Activated CD8-positive, alpha-beta memory T cell treated with anti-CD3 and anti-CD28 coated beads, Interleukin-2, amount 50 U/mL, for 4 hours (primary cell): ENCODE data around the gene TTC14.
"Not testable (repeated sequence)": the region's sequence is repeated elsewhere in the genome, so short reads cannot be mapped to it uniquely, and the experiment has no call there.

ENCODE experiments used
- DNase-seq: peaks from one replicate; pipeline ENCODE4 v3.0.0-alpha.2; 2020

The TTC14 gene, protein sequence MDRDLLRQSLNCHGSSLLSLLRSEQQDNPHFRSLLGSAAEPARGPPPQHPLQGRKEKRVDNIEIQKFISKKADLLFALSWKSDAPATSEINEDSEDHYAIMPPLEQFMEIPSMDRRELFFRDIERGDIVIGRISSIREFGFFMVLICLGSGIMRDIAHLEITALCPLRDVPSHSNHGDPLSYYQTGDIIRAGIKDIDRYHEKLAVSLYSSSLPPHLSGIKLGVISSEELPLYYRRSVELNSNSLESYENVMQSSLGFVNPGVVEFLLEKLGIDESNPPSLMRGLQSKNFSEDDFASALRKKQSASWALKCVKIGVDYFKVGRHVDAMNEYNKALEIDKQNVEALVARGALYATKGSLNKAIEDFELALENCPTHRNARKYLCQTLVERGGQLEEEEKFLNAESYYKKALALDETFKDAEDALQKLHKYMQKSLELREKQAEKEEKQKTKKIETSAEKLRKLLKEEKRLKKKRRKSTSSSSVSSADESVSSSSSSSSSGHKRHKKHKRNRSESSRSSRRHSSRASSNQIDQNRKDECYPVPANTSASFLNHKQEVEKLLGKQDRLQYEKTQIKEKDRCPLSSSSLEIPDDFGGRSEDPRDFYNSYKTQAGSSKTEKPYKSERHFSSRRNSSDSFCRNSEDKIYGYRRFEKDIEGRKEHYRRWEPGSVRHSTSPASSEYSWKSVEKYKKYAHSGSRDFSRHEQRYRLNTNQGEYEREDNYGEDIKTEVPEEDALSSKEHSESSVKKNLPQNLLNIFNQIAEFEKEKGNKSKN

GRCh38 chr3:180601688-180602666, at the start of gene TTC14:
Gene TTC14, plus strand, starts transcription at chr3:180602163. Its CDS starts 99 bp downstream, at chr3:180602262.
- peak; percentile 93 for DNase-seq

GRCh38 chr3:180563406-180563805, 38.6 kb upstream of the TTC14 start:
- no peak for DNase-seq

DNA sequence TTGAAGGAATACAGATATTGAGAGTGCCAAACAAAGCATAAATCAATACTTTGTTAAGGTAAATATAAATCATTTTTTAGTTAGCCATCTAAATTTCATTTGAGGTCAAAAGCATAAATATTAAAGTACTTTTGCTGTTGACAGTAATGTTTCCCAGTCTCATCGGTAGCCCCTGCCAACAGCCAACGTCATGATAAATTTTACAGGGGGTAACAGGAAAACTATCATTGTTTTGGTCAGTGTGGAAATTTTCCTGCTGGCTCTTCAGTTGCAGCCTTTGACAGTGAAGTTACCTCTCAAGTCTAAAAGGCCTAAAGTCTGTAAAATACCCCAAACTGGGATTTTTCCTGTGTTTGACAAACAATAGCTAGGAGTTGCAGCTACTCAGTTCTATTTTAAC, 37.3 kb upstream of the TTC14 start:
- no peak for DNase-seq

DNA sequence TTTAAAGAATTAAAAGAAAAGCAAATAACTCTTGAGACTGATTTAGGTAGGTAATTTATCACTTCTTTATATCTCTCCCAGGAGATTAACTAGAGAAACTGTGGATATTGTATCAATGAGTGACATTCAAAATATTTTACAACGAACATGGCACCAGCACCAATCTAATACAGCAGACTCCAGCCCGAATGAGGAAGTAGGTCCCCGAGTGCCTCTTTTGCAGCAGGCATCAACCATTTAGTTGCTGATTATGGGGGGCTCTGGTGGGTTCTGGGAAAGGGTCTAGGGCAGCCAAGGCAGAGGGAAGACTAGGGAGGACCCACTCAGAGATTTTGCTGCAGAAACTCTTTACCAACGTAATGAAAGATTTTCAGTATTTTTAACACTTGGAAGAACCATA, 31.7 kb upstream of the TTC14 start:
- DNase-seq: no peak

- no peak for DNase-seq
Observed at GRCh38 chr3:180571831-180572598, 29.9 kb upstream of the TTC14 start.

DNA sequence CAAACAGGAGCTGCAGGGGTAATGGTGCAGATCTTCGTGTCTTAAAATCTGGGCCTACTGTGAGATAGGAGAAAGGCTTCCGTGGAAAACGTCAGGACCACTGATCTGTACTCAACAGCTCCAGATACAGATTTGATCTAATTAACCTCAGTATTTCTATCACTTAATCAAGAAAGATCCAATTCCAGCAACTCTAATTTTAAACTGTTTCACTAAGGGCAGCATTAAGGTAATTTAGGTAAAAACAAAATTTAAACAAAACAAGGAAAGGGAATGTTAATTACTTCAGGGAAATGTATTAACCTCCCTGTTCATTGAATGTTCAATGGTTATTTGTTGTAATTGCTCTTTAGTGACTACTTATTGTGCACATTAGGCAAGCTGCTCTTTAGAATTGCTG, 26.4 kb upstream of the TTC14 start:
- no peak for DNase-seq

DNA sequence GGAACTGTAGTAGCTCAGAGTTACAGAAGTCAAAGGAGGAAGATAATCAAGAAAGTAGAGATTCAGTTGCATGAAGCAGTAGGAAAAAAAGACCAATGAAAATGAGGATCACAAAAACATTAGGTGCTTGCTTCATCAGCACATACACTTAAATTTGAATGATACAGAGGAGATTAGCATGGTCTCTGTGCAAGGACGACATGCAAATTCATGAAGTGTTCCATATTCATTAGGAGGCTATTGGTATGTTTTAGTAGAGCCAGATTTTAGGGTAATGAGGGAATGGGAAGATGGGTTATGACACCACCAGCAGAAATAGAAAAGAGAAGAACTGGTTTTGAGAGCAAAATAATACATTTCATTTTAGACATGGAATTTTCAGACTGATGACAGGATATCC, 21.0 kb upstream of the TTC14 start:
- DNase-seq: no peak

DNA sequence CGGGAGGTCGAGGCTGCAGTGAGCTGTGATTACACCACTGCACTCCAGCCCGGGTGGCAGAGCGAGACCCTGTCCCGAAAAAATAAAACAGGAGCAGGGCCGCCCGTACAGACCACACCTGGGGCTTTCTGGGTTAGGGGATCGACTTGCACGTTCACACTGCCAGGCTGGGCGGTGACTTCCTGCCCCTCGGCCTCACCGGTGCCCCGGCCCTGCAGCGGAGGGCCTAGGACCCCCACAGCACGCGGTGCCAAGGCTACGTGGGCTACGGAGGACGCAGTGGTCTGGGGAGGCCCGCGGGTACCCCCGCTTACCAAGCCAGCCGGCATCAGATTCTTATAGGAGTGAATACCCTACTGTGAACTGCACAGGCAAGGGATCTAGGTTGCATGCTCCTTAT, 11.6 kb upstream of the TTC14 start:
- DNase-seq: no peak

DNA sequence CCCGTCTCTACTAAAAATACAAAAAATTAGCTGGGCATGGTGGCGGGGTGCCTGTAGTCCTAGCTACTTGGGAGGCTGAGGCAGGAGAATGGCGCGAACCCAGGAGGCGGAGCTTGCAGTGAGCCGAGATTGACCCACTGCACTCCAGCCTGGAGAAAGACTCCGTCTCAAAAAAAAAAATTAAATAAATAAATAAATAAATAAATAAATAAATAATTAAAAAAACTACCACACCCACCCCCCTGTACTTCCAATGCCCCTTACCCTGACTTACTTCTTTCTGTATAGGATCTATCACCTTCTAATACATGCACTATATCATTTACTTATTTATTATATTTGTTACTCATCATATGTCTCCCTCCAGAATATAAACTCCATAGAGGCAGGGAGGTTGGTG, 8.3 kb upstream of the TTC14 start:
- DNase-seq: not testable (repeated sequence)

- no peak for DNase-seq
Observed at GRCh38 chr3:180594631-180595558, 7.1 kb upstream of the TTC14 start.

GRCh38 chr3:180595559-180595935, 6.4 kb upstream of the TTC14 start:
- no peak for DNase-seq

GRCh38 chr3:180600473-180600872, 1.5 kb upstream of the TTC14 start:
- no peak for DNase-seq

DNA sequence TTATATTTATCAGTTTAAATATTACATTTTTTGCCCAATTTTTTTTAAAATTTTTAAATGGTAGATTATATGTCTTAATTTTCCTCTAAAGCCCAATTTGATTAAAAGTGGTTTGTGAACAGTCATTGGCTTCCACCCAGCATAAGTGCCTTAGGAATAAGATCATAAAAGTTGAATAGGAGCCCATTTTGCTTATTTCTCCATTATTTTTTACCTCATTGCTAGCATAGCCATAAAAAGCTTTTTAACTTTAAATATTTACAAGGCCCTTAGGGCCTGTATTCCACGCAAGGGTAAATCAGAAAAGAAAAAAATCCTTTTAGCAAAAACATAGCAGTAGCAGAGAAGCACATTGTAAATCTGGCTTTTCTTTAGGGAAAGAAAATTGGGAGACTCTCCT, 9.0 kb downstream of the TTC14 start:
- DNase-seq: no peak

DNA sequence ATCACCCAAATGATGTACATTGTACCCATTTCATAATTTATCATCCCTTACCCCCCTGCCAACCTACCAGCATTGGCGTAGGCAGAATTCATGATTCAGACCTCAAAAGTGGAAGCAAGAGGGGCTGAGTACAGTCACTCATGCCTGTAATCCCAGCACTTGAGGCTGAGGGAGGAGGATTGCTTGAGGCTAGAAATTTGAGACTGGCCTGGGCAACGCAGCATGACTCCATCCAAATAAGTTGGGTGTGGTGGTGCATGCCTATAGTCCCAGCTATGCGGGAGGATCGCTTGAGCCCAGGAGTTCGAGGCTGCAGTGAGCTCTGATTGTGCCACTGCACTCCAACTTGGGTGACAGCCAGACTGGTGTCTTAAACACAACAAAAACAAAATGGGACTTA, 10.4 kb downstream of the TTC14 start:
- DNase-seq: no peak

DNA sequence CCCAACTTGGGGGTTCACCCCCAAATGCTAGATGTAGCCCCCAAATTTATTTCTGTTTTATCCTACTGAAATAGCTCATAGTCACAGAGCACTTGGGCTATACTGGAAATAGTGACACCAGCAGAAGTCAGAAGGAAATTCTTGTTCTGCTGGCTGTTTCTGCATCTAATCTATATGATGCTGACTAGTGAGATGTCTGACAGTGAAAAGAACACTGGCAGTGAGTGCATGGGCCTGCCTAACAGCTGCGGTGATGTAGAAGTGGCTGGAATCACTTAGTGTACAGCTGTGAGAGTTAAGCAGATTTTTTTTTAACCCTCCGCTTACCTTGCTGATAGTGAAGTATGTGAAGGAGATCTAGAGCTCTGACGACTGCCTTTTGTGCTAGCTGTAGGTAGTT, 14.0 kb downstream of the TTC14 start:
- no peak for DNase-seq

DNA sequence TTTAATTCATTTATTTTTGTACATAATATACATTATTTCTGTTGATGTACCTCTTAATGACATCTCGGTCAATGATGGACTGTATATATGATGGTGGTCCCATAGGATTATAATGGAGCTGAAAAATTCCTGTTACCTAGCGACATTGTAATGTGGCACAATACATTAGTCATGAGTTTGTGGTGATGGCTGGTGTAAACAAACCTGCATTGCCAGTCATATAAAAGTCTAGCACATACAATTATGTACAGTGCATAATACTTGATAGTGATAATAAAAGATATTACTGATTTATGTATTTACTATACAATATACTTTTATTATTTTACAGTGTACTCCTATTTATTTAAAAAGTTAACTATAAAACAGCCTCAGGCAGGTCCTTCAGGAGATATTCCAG, 15.1 kb downstream of the TTC14 start:
- no peak for DNase-seq

GRCh38 chr3:180618563-180618962, 16.6 kb downstream of the TTC14 start:
- not testable (repeated sequence) for DNase-seq

- no peak for DNase-seq
Observed at GRCh38 chr3:180619723-180620122, 17.8 kb downstream of the TTC14 start.

DNA sequence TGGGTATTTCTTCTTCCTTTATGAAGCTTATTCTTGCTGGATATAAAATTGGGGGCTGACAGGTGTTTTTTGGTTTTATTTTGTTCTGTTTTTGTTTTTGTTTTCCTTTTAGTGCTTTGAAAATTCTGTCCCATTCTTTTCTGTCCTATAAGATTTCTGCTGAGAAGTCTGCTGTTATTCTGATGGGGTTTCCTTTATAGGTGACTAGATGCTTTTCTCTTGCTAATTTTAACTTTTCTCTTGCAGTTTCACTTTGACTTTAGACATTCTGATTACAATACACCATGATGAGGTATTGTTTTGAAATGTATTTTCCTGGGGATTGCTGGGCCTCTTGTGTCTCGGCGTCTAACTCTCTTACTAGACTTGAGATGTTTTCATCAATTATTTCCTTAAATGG, 22.8 kb downstream of the TTC14 start:
- DNase-seq: no peak

DNA sequence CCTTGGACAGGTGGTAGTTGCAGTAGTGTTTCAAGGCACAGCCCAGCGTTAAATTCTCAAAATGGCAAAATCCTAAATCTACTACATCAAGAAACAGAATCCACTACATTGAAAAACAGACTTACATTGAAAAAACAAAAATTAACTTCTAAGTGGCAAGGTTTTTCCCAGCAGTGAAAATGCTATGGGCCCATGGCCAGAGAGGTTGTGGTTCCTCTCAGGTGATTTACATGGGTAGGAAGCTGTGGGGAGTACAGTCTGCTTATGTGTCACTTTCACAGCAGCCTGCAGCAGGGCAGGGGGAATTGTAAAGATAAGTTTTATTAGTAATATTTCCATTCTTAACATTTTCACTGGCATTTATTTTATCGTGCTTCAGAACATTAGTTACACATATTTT, 24.9 kb downstream of the TTC14 start:
- DNase-seq: no peak

DNA sequence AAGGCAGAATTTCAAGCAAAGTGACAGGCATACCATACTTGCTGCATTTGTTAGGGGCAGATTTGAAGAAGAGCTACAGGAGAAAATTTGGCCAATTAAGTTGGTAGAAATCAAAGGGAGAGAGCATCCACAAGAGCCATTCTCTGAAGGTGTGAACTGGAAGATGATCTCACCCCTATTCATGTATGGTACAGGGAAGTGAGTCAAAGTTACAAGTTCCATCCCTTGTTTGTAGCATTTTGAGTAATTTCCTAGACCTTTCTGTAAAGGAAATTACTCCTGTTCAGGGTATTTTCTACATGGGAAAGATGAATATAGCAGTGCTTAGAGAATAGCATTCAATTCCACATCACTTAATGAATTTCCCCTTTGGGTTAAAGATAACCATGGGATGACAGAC, 28.4 kb downstream of the TTC14 start:
- DNase-seq: no peak
